Thyroid gland (tissue), 4 donors: Measurements from ENCODE around the gene PTPRG. TPM values are rescaled to one million over a fixed set of nuclear protein-coding genes. Genes with fewer than 3 reads are reported as not detected.

ENCODE experiments used
- DNase-seq, 2 donors: peaks; one replicate each; pipeline ENCODE4 v3.0.0-alpha.2; 2019
- H3K27ac ChIP-seq, 3 donors: fragments of 200-600 bp; sonication (generic); 1 replicate in 2 of 3; 2 replicates in 1 of 3; pipeline ENCODE4 v1.5.1; 2016 to 2019; ENCODE audit warnings: mild to moderate bottlenecking in 1 of 3, moderate library complexity in 1 of 3
- H3K27me3 ChIP-seq: fragments of 200-600 bp; sonication (generic); one replicate; pipeline ENCODE4 v1.5.1; 2019
- H3K36me3 ChIP-seq, 2 donors: fragments of 200-600 bp; sonication (generic); one replicate each; pipeline ENCODE4 v1.5.1; 2016 to 2019
- H3K4me1 ChIP-seq, 2 donors: fragments of 200-600 bp; sonication (generic); one replicate each; pipeline ENCODE4 v1.5.1; 2017 to 2019
- H3K4me3 ChIP-seq, 3 donors: fragments of 200-600 bp; sonication (generic); replicated peaks in 1 of 3; 1 replicate in 2 of 3; 2 replicates in 1 of 3; pipeline ENCODE4 v1.5.1; 2016; ENCODE audit warnings: mild to moderate bottlenecking in 1 of 3
- H3K9me3 ChIP-seq: fragments of 200-600 bp; sonication (generic); one replicate; pipeline ENCODE4 v1.5.1; 2017
- CTCF ChIP-seq, 6 experiments: fragments of 200-600 bp in 3 of 6; fragments of 450-650 bp in 3 of 6; sonication (generic) in 3 of 6; IDR thresholded peaks; one replicate each; pipeline ENCODE4 v1.5.1; 2016 to 2019; ENCODE audit warnings: antibody characterized with exemption in 6 of 6, mild to moderate bottlenecking in 2 of 6, inconsistent platforms in 1 of 6, moderate library complexity in 1 of 6
- POLR2A ChIP-seq, 2 donors: fragments of 450-650 bp; IDR thresholded peaks; one replicate each; pipeline ENCODE4 v1.6.1; 2017; ENCODE audit warnings: antibody characterized with exemption in 2 of 2, mild to moderate bottlenecking in 2 of 2, moderate library complexity in 1 of 2
- WGBS, 2 donors: methylation state at CpG; one replicate each; pipeline ENCODE4 v1.1.5; 2017; 5-methylcytosine and 5-hydroxymethylcytosine counted together
- intact Hi-C: fragments of 100-400 bp; cut with DNase I; formaldehyde crosslinking; loops from one replicate; pipeline ENCODE4 v1.15.1; 2023
- total RNA-seq, 4 donors: library from RNA; depleted of rRNA; stranded (reverse); fragments of >200 nt; gene quantifications; one replicate each; pipeline ENCODE4 v1.2.3, GENCODE V29; 2016

Gene PTPRG
- total RNA-seq, 4 donors from 2014 or later: 81.6 to 207 (median 132) TPM

DNA sequence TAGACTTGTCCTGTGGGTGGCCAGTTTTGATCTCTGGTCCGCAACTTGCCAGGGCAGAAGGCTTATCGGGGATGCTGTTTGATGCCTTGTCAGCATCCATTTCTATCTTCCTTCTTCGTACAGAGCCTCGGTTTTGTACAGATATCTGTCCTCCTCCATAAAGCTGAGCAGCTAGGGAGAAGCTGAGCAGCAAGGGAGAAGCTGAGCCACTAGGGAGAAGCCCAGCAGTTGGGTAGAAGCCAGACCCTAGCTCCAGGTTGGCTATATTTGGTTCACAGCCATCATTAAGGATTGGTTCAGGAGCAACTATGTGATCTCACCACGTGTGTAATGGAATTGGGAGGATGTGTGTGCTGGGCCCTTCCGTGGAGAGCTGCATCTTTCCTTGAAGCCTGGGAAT, 46.7 kb downstream of the PTPRG start:
- no peaks in the 10 kb centered on the region for H3K27me3 ChIP-seq
- no peak overlapping the region for H3K27ac ChIP-seq
- 88 to 93% methylated on average over 6 of the region's 6 CpGs for WGBS, 2 donors
- no peak for TF ChIP-seq CTCF (IDR thresholded peaks at IDR 0.05)
- TF ChIP-seq POLR2A (IDR thresholded peaks at IDR 0.05): no peak
- no peaks in the 10 kb centered on the region for H3K4me1 ChIP-seq
- DNase-seq: no peak
- H3K4me3 ChIP-seq: no peak overlapping the region
- intact Hi-C loops: no loop called here
- no peaks in the 10 kb centered on the region for H3K36me3 ChIP-seq
- H3K9me3 ChIP-seq: no peaks in the 10 kb centered on the region

DNA sequence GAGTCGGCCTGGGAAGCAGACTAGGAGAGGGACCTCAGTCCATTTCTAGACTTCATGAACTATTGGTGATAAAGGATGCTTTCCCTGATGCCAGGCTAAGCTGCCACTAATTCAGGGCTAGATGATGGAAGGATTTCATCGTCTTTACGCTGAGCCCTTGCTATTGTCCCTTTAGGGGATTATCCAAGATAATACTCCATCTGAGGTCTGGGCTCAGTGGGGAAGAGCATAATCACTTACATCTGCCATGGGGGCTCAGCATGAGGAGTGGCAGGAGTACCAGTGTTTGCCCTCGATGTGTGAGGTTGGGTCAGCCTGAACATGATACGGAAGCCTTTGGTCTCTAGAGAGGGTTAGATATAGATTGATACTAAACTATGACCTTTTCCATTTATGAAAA, 47.3 kb downstream of the PTPRG start:
- H3K4me3 ChIP-seq: no peak overlapping the region
- DNase-seq: no peak
- TF ChIP-seq CTCF (IDR thresholded peaks at IDR 0.05): no peak
- TF ChIP-seq POLR2A (IDR thresholded peaks at IDR 0.05): no peak

GRCh38 chr3:61610316-61610715, 48.9 kb downstream of the PTPRG start:
- H3K36me3 ChIP-seq: no peaks in the 10 kb centered on the region
- H3K9me3 ChIP-seq: no peaks in the 10 kb centered on the region
- H3K4me3 ChIP-seq: no peak overlapping the region
- TF ChIP-seq POLR2A (IDR thresholded peaks at IDR 0.05) (no peak), CTCF (IDR thresholded peaks at IDR 0.05) (no peak)
- WGBS, 2 donors: 87 to 88% methylated on average over 3 of the region's 3 CpGs
- intact Hi-C loops: no loop called here
- H3K4me1 ChIP-seq: no peaks in the 10 kb centered on the region
- no peak overlapping the region for H3K27ac ChIP-seq
- DNase-seq: no peak
- H3K27me3 ChIP-seq: no peaks in the 10 kb centered on the region

More for the DNA sequence above, 47.3 kb downstream of the PTPRG start:
- no peaks in the 10 kb centered on the region for H3K27me3 ChIP-seq
- no peaks in the 10 kb centered on the region for H3K9me3 ChIP-seq
- 85 to 87% methylated on average over 5 of the region's 5 CpGs for WGBS, 2 donors
- no peaks in the 10 kb centered on the region for H3K4me1 ChIP-seq
- no peaks in the 10 kb centered on the region for H3K36me3 ChIP-seq
- intact Hi-C loops: no loop called here
- no peak overlapping the region for H3K27ac ChIP-seq

- no peak for DNase-seq
- Histone ChIP-seq H3K9me3 (no peaks in the 10 kb centered on the region), H3K4me3 (no peak overlapping the region), H3K36me3 (no peaks in the 10 kb centered on the region), H3K4me1 (peaks cover 0 to 5% of the 10 kb centered on the region in 2 donors), H3K27me3 (no peaks in the 10 kb centered on the region), H3K27ac (no peak overlapping the region)
- 82 to 90% methylated on average over 13 of the region's 13 CpGs for WGBS, 2 donors
- TF ChIP-seq CTCF (IDR thresholded peaks at IDR 0.05) (no peak), POLR2A (IDR thresholded peaks at IDR 0.05) (no peak)
- intact Hi-C loops: no loop called here
Observed at GRCh38 chr3:61612211-61613194, 51.1 kb downstream of the PTPRG start.

GRCh38 chr3:61613666-61614065, 52.3 kb downstream of the PTPRG start:
- TF ChIP-seq POLR2A (IDR thresholded peaks at IDR 0.05): no peak
- intact Hi-C loops: no loop called here

More at GRCh38 chr3:61613666-61614065, 52.3 kb downstream of the PTPRG start:
- Histone ChIP-seq H3K4me3 (no peak overlapping the region), H3K27ac (no peak overlapping the region), H3K4me1 (peaks cover 0 to 5% of the 10 kb centered on the region in 2 donors), H3K9me3 (no peaks in the 10 kb centered on the region), H3K27me3 (no peaks in the 10 kb centered on the region), H3K36me3 (no peaks in the 10 kb centered on the region)
- WGBS, 2 donors: 100% methylated on average over 1 of the region's 1 CpG
- DNase-seq: no peak
